DOHH2 (cell line): ENCODE measurements around the gene CKB.

Experiments
- H3F3A ChIP-seq: fragments of 200-600 bp; sonication (generic), shearing (Covaris generic); 2 replicates; pipeline ENCODE4 v1.6.0; 2016; ENCODE audit warnings: antibody characterized with exemption, mild to moderate bottlenecking; ENCODE audit not compliant: control insufficient read depth, insufficient read depth
- H3K27ac ChIP-seq: fragments of 200-600 bp; sonication (generic); 2 replicates; pipeline ENCODE4 v1.5.1; 2014; ENCODE audit warnings: low read depth, mild to moderate bottlenecking, low read length, moderate library complexity
- H3K27me3 ChIP-seq: fragments of 200-600 bp; sonication (generic); 2 replicates; pipeline ENCODE4 v1.6.1; 2014; ENCODE audit warnings: mild to moderate bottlenecking, low read length, mixed read lengths; ENCODE audit not compliant: control insufficient read depth
- H3K36me3 ChIP-seq: fragments of 200-600 bp; sonication (generic); 2 replicates; pipeline ENCODE4 v1.6.1; 2014; ENCODE audit warnings: mild to moderate bottlenecking, low read length, moderate library complexity, mixed read lengths; ENCODE audit not compliant: control insufficient read depth
- H3K4me1 ChIP-seq: fragments of 200-600 bp; sonication (generic); 2 replicates; pipeline ENCODE4 v1.6.1; 2014; ENCODE audit warnings: mild to moderate bottlenecking, low read length, mixed read lengths; ENCODE audit not compliant: control insufficient read depth
- H3K4me2 ChIP-seq: fragments of 200-600 bp; sonication (generic); 2 replicates; pipeline ENCODE4 v1.6.0; 2014; ENCODE audit warnings: mild to moderate bottlenecking, low read length, moderate library complexity
- H3K4me3 ChIP-seq: fragments of 200-600 bp; sonication (generic); 2 replicates; pipeline ENCODE4 v1.5.1; 2014; ENCODE audit warnings: mild to moderate bottlenecking, low read length, mixed read lengths
- H3K79me2 ChIP-seq: fragments of 200-600 bp; sonication (generic); 2 replicates; pipeline ENCODE4 v1.6.1; 2014; ENCODE audit warnings: mild to moderate bottlenecking, low read length, mixed read lengths; ENCODE audit not compliant: control insufficient read depth
- H3K9me2 ChIP-seq: fragments of 200-600 bp; sonication (generic); replicated peaks from 2 replicates; pipeline ENCODE4 v1.6.1; 2014; ENCODE audit warnings: mild to moderate bottlenecking, low read length, mixed read lengths; ENCODE audit not compliant: control insufficient read depth
- H3K9me3 ChIP-seq: fragments of 200-600 bp; sonication (generic); 2 replicates; pipeline ENCODE4 v1.6.1; 2014; ENCODE audit warnings: antibody characterized with exemption, low read length, mixed read lengths; ENCODE audit not compliant: control insufficient read depth, insufficient read depth
- H4K20me1 ChIP-seq: fragments of 200-600 bp; sonication (generic); 2 replicates; pipeline ENCODE4 v1.6.0; 2014; ENCODE audit warnings: low read depth, mild to moderate bottlenecking, antibody characterized with exemption, low read length, moderate library complexity; ENCODE audit not compliant: control insufficient read depth, insufficient read depth
- EZH2phosphoT487 ChIP-seq: fragments of 200-600 bp; sonication (generic); IDR thresholded peaks from 2 replicates; pipeline ENCODE4 v1.6.1; 2017; ENCODE audit warnings: borderline replicate concordance, mild to moderate bottlenecking, antibody characterized with exemption, low read length, moderate library complexity, mixed read lengths
- TF ChIP-seq, protein P1 (sequence below): fragments of 200-600 bp; sonication (generic); IDR thresholded peaks from one replicate; pipeline ENCODE4 v1.5.1; 2014; ENCODE audit warnings: antibody characterized with exemption, mild to moderate bottlenecking, low read depth, low read length; ENCODE audit not compliant: poor library complexity, severe bottlenecking

CKB gene

GRCh38 chr14:103495854-103496253, 26.8 kb downstream of the CKB start:
- TF ChIP-seq, protein P1, sequence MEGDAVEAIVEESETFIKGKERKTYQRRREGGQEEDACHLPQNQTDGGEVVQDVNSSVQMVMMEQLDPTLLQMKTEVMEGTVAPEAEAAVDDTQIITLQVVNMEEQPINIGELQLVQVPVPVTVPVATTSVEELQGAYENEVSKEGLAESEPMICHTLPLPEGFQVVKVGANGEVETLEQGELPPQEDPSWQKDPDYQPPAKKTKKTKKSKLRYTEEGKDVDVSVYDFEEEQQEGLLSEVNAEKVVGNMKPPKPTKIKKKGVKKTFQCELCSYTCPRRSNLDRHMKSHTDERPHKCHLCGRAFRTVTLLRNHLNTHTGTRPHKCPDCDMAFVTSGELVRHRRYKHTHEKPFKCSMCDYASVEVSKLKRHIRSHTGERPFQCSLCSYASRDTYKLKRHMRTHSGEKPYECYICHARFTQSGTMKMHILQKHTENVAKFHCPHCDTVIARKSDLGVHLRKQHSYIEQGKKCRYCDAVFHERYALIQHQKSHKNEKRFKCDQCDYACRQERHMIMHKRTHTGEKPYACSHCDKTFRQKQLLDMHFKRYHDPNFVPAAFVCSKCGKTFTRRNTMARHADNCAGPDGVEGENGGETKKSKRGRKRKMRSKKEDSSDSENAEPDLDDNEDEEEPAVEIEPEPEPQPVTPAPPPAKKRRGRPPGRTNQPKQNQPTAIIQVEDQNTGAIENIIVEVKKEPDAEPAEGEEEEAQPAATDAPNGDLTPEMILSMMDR, result no peak
- TF ChIP-seq EZH2phosphoT487, result no peak
- H3F3A ChIP-seq, result peaks cover 16% of the 10 kb centered on the region
- H3K4me2 ChIP-seq, result no peak overlapping the region
- H3K9me2 ChIP-seq, result no peaks in the 10 kb centered on the region
- H3K4me1 ChIP-seq, result peaks cover 3% of the 10 kb centered on the region
- H4K20me1 ChIP-seq, result no peaks in the 10 kb centered on the region
- peaks cover 47% of the 10 kb centered on the region for H3K36me3 ChIP-seq
- no peaks in the 10 kb centered on the region for H3K27me3 ChIP-seq
- no peak overlapping the region for H3K27ac ChIP-seq
- H3K9me3 ChIP-seq, result no peaks in the 10 kb centered on the region
- peaks cover 3% of the 10 kb centered on the region; the same call in 1 of the 2 replicates for H3K79me2 ChIP-seq
- no peak overlapping the region for H3K4me3 ChIP-seq

DNA sequence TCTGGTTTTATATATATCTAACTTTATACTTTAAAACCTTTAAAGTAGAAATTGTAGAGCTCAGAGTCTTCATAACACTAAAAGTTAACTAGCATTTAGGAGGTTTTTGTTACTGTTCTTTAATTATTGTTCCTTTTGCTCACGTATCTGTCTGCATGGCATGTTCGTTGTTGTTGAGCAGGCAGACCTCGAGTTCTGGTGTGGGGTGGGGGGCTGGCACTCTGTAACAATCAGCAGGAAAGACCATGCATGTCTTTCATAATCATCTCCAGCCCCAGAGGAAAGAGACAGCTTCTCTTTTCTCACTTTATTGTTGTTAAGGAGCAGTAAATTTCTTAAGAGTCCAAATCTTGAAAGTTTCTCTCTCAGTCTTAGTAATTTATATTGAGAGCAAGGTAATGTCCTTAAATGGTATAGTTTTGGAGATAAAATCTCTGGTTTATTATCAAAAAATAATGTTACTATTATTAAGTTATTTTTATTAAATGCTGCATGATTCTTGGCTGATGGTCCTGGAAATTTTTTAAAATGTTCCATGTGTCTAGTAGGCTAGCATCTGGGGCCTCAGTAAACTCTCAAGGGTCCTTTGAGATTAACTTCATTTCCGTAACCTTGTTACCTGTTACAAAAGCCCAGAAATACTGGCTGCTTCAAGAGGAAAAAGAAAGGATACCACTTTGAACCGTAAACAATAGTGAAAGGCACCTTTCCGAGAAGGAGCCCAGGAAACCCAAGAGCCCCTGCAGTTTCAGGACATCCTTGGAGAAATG, 30.3 kb downstream of the CKB start:
- peaks cover 5% of the 10 kb centered on the region; the same call in 1 of the 2 replicates for H3F3A ChIP-seq
- no peaks in the 10 kb centered on the region for H3K9me2 ChIP-seq
- no peaks in the 10 kb centered on the region for H3K79me2 ChIP-seq
- H3K4me3 ChIP-seq, result no peak overlapping the region
- H3K4me2 ChIP-seq, result no peak overlapping the region
- no peaks in the 10 kb centered on the region for H4K20me1 ChIP-seq
- no peak for TF ChIP-seq EZH2phosphoT487
- TF ChIP-seq, protein P1, result no peak
- no peaks in the 10 kb centered on the region for H3K9me3 ChIP-seq
- no peak overlapping the region for H3K27ac ChIP-seq
- peaks cover 35% of the 10 kb centered on the region for H3K36me3 ChIP-seq
- H3K4me1 ChIP-seq, result no peaks in the 10 kb centered on the region
- no peaks in the 10 kb centered on the region for H3K27me3 ChIP-seq

GRCh38 chr14:103491691-103492090, 30.9 kb downstream of the CKB start:
- Histone ChIP-seq H3K4me3 (no peak overlapping the region), H3K9me2 (no peaks in the 10 kb centered on the region), H3K4me2 (no peak overlapping the region), H3K27ac (no peak overlapping the region), H3K4me1 (no peaks in the 10 kb centered on the region), H3K27me3 (no peaks in the 10 kb centered on the region), H3K36me3 (peaks cover 34% of the 10 kb centered on the region), H3K79me2 (no peaks in the 10 kb centered on the region), H4K20me1 (no peaks in the 10 kb centered on the region), H3K9me3 (no peaks in the 10 kb centered on the region), H3F3A (peaks cover 3% of the 10 kb centered on the region; the same call in 1 of the 2 replicates)
- TF ChIP-seq, protein P1, result no peak
- no peak for TF ChIP-seq EZH2phosphoT487
